AG08396 (cell line): ENCODE data around the gene CLDN6.

ENCODE experiments used
- DNase-seq: peaks from one replicate; pipeline ENCODE4 v3.0.0; 2012; ENCODE audit warnings: low spot score, mixed read lengths

CLDN6 gene

DNA sequence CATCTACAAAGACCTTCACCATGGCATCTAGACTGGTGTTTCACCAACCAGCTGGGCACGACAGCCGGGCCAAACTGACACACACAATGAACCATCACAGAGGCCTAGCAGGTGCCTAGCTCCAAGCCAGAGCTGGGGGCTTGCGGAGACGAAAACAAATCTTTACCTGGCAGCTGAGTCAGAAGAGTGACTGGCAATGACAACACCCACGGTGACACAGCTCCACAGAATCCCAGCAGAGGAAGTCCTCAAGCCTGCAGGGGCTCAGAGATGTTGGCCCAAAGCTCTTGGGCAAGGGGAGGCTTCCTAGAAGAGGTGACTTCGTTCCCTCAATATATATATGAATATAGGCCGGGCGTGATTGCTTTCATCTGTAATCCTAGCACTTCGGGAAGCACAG is 33.5 kb upstream of the CLDN6 start:
- no peak for DNase-seq

DNA sequence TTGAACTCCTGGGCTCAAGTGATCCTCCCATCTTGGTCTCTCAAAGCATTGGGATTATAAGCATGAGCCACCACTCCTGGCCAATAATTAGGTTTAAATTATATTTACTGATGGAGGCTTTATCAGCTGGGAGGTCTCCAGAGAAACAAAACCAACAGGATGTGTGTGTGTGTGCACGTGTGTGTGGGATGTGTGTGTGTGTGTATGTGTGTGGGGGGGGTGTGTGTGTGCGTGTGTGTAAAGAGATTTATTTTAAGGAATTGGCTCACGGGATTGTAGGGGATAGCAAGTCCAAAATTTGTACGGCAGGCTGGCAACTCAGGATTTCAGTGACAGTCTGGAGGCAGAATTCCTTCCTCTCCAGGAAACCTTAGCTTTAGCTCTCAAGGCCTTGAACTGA is 33.0 kb upstream of the CLDN6 start:
- DNase-seq = no peak

DNA sequence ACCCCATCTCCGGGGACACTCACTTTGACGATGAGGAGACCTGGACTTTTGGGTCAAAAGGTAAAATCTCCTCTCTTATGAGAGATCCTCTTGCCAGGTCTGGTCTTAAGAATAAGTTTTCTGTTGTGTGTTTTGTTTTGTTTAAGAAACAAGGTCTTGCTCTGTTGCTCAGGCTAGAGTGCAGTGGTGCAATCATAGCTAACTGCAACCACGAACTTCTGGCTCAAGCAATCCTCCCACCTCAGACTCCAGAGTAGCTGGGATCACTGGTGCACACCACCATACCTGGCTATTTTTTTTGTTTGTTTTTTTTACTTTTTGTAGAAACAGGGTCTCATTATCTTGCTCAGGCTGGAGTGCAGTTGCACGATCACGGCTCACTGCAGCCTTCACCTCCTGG is 32.5 kb upstream of the CLDN6 start:
- DNase-seq = no peak

DNA sequence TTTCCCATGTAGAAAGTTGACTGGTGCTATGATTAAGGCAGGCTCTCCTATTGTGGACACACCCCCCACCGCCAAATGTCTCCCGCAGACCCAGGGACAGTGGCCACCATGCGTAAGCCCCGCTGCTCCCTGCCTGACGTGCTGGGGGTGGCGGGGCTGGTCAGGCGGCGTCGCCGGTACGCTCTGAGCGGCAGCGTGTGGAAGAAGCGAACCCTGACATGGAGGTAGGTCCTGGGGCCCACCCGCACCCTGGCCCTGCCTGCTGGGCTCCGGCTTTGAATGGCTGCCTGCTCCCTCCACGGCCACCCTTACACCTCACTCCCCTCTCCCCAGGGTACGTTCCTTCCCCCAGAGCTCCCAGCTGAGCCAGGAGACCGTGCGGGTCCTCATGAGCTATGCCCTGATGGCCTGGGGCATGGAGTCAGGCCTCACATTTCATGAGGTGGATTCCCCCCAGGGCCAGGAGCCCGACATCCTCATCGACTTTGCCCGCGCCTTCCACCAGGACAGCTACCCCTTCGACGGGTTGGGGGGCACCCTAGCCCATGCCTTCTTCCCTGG is 32.0 kb upstream of the CLDN6 start:
- DNase-seq = no peak

DNA sequence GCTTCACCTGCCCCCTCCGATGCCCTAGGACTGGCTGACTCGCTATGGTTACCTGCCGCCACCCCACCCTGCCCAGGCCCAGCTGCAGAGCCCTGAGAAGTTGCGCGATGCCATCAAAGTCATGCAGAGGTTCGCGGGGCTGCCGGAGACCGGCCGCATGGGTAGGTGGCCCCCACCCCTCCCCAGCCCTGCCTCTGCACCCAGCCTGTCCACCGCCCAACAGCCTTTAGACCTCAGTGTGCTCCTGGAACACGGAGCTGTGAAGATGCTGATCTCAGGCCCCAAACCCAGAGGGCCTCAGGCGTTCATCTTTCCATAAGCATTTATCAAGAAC is 29.4 kb upstream of the CLDN6 start:
- DNase-seq = no peak

DNA sequence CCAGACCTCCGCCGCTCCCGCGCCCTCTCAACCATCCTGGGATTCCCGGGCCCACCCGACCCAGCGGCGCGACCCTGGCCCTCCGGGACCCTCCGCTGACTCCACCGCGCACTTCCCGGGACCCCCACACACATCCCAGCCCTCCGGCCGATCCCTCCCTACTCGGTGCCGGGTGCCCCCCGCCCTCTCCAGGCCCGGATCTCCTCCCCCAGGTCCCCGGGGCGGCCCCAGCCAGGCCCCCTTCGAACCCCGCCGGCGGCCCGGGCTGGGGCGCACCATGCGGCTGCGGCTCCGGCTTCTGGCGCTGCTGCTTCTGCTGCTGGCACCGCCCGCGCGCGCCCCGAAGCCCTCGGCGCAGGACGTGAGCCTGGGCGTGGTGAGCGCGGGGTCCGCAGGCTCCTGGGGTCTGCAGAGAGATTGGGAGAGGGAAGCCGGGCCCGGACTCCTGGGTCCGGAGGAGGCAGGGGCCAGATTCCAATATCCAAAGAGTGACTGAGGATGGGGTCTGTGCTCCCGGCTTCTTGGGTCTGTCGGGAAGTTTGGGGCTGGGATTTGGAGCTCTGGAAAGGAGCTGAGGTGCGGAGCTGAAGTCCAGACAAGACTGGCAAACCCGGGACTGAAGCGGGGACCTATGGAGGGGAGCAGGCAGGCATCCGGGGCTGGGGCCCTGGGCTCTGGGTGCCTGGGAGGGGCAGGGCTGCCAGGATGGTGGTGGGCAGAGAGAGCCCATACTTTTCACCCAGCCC is 28.8 kb upstream of the CLDN6 start:
- no peak for DNase-seq

DNA sequence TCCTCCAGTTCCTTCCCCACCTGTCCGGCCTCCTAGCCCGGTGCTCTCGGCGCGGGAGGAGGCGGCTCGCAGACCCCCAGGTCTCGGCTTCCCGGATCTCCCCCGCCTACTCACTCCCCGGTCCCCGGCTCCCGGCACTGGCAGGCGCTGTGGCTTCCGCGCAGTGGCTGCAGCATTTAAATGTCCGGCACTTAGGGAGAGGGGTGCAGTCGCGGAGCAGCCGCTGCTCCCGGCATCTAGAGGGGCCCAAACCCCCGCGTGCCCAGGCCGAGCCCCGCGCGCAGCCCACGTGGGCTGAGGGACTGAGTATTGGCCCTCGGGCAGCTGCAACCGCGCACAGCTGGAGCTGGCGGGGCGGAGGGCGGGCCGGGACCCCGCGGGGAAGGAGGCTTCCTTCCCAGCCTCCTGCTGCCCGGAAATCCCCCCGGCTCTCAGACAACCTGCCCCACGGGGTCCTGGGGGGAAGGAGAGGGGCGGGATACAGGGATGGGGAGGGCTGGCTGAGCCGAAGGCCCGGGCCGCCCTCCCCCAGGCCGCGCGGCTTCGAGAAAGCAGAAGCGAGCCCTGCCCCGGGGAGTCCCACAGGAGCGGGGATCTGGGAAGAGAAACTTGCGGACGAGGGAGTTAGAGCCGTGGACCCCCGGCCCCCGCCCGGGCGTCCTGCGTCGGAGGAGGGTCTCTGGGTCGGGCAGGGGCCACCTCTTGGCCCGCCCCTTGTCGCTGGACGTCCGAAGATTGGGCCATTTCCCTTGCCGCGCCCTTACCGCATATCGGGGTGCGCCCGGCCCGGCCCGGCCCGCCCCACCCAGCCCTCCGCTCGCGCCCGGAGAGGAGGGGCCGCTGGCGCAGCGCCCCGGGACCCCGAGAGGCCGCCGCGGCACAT is 28.0 kb upstream of the CLDN6 start, which contains the start of gene MMP25:
Gene MMP25 (plus strand): TSS at position 804 of the 883 bp plus-strand sequence. CDS start 357 bp downstream, outside the sequence.
- no peak for DNase-seq

DNA sequence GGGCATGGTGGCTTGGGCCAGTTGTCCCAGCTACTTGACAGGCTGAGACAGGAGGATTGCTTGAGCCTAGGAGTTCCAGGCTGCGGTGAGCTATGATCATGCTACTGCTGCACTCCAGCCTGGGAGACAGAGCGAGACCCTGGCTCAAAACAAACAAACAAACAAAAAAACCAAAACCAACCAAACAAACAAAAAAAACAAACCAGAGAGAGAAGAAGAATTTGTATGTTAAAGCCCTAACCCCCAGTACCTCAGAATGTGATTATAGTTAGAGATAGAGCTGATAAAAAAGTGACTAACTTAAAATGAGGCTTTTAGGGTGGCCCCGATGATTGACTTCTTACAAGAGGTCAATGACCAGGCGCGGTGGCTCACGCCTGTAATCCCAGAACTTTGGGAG is 26.7 kb upstream of the CLDN6 start:
- no peak for DNase-seq

DNA sequence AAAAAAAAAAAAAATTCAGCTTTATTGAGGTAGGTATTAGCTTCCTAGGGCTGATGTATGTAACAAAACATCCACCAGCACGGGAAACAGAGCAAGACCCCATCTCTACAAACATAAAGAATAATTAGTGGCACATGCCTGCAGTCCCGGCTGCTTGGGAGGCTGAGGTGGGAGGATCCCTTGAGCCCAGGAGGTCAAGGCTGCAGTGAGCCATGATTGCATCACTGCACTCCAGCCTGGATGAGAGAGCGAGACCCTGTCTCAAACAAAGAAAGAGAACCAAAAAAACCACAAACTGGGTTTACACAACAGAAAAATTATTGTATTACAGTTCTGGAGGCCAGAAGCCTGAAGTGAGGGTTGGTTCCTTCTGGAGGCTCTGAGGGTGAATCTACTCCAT is 24.4 kb upstream of the CLDN6 start:
- DNase-seq = no peak

DNA sequence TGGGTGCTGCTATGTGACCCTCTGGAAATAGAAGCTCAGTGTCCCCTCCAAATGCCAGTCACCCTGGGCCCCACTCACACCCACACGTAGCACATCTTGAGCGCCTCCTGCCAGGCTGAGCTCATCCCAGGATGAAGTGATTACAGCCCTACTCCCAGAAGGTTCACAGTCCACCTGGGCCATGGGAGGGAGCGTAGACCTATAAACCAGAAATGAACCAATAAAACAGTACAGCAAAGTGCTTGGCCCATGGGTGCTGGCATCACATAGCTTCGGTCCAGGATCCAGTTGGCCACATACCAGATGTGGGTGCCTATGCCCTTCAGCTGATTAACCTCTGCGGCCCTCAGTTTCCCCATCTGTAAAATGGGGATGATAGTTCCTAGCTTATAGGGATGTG is 20.9 kb upstream of the CLDN6 start:
- DNase-seq = no peak

DNA sequence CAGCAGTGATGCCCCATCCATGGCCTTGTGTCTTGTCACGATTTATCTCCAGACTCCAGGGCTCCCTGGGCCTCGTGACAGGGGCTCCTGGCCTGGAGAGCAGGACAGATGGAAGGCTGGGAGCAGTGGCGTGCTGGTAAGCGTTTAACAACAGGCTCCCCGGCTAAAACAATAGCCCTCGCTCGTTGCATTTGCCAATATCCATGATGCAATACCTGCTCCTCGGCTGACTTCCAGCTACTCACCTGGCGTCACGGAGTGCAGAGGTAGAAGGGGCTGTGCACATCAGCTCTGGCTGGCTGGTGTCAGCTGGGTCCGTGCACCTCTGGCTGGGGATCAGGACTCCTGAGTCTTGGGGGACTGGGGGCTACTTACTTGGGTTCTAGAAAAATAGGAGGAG is 20.3 kb upstream of the CLDN6 start:
- no peak for DNase-seq

DNA sequence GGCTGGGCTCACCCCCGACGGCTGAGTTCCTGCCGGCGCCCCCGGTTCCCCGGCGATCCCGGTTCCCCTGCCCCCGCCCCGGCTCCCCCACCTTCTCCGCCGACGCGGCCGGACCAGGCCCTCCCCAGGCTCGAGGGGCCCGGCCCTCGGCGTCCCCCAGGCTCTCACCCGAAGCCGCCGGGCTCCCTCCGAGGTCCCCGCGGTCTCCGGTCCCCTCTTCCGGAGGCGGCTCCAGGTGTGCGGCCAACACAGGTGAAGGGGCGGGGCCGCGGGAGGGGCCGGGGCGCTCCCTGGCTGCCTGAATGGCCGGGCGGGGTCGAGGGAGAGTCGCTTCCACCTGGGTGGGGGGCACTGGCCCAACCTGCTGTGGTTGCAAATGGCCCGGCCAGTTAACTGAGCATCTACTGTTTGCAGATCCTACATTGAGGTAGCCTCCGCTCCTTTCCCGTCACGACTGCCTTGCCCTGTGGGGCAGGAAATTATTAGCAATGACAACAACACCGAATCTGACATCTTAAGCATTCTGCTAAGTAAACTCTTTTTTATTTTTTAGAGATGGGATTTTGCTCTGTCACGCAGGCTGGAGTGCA is 18.8 kb upstream of the CLDN6 start, which contains the start of gene BICDL2:
Gene BICDL2 (minus strand): TSS at position 219 of the 590 bp plus-strand sequence. CDS start 1,448 bp downstream, outside the sequence.
- DNase-seq = no peak

DNA sequence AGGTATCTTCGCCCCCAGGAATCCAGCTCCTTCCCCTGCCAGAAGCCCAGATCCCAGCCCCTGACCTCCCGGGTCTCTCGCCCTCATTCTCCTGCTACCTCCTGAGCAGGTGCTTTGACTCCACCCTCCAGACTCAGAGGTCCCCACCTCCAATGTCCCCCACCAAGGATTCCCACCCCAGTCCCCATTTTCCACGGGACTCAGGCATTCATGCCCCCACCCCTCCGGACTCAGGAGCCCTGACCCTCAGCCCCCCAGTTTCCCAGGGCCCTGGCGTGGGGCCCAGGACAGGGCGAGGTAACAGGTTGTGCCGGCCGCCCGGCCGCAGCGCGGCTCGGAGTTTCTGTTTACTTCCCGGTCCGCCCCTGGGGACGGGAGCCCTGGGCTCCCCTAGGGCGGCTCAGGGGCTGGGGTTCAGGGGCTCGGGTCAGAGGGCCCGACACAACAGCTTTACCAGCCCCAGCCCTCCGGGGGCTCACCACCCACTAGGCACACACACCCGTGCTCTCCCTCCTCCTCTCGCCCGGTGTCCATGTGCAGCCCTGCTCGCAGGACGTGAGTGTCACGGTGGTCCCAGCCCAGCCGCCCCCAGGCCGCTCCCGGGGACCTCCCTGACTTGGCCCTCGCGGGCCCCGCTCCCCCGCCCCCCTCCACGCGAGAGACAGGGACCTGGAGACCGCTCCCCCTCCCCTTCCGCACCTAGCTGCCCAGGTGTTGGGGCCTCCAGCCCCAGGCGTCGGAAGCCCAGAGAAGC is 18.2 kb upstream of the CLDN6 start:
- no peak for DNase-seq

DNA sequence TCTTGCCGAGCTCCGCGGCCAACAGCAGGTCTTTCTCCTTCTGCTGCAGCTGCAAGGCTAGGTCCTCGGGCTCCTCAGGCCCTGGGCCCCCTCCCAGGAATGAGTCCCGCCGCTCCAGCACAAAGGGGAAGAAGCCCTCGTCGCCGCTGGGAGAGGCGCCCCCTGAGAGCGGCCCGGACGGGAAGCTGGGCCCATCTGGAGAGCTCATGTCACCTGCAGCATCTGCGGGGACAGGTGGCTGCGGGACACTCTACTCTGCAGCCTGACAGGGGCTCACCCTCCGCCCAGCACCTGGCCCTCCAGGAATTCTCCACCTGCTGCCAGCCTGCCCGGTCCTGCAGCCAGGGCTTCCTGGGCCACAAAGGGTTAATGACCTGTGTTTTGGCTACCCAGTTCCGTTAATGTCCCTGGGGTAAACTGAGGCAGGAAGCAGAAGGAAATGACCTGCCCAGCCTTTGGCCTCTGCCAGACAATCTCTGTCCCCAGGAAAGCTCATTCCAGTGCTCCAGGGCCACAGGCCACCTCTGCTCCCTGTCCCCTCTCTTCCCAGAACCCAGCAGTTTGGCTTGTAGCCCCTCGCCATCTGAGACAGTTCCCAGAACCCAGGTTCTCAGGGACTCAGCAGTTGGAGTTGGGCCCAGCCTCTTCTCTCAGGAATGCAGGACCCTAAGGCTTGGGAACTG is 17.4 kb upstream of the CLDN6 start:
- no peak for DNase-seq

DNA sequence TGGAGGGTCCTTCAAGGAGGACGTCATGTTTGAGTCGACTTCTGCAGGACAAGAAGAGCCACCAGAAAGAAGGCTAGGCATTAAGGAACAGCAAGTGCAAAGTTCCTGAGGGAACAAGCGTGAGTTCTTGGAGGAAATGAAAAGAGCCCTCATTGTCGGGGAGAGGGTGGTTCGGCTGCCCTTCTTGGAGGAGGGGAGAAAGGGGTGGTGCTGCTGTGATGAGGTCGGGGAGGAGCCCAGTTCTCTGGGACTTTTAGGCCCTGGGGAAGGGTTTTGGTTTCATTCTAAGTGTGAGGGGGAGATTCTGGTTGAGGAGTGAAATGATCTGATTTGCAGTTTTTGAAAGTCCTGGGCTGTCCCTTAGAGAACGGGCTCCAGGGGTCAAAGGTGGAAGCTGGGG is 14.6 kb upstream of the CLDN6 start:
- DNase-seq = no peak

DNA sequence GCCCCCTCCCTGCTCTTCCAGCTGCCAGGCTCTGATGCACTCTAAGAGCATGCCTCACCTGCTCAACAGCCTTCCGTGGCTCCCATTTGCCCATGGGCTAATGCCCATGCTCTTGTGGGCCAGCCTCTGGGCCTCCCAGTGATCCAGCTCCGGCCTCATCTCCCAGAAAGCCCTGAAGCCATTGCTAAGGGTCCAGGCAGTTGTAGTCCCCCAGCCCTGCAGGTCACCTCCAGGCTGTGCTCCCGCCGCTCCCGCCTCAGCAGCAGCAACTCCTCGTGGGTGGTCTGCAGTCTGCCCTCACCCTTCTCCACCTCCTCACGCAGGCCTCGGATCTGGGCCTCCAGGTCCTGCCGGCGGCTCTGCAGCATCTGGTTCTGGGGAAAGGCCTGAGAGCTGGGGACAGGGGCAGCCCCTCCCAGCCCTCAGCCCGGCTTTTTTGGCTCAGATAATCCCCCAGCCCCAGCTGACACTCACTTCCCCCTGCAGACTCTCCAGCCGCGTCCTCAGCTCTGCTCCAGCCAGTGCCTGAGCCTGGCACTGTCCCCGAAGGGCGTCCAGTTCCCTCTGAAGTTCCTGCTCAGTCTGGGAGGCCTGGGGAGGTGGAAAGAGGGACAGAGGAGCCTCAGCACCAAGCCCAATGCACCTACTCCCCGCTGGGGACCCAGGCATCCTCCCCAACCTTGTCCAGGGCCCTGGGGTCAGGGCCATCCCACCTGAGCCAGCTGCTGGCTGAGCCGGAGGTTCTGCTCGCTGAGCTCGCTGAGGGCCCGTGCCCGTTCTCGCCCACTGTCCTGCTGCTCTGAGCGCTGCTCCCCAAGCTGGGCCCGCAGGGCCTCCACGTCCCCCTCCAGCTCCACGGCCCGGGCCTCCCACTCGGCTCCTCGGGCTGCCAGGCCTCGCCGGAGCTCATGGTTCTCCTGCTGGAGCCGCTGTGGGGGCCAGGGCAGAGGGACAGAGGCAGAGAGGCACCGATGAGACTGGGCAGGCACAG is 12.5 kb upstream of the CLDN6 start:
- no peak for DNase-seq

DNA sequence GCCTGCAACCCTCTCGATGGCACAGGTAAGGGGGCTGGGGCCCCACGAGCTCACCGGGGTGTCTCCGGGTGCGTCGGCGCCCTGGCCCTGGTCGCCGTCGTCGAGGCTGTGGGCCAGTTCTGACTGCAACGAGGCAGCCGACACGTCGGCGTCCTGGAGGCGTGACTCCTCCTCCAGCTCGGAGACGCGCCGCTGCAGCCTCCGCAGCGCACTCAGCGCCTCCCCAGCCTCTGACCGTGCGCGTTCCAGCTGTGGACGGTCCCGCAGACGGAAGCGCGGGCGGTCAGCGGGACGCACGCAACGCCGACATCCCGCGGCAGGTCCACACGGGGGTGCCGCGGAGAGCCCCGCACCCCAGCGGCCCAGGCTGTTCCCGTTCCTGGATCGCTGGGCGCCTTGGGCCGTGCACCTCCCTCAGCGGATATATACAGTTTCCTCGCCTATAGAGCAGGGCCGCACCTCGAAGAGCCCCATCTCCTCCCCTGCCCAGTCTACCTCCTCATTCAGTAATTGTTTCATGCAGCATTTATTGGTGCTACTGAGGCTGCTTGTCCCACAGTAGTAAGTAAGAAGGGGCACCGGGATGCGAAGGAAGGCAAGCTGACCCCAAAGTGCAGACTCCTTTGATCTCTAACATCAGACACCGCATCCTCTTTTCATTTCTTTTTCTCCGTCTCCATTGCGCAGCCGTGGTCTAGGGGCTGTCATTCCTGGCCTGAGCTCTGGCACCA is 11.7 kb upstream of the CLDN6 start:
- peak; percentile 73 for DNase-seq

DNA sequence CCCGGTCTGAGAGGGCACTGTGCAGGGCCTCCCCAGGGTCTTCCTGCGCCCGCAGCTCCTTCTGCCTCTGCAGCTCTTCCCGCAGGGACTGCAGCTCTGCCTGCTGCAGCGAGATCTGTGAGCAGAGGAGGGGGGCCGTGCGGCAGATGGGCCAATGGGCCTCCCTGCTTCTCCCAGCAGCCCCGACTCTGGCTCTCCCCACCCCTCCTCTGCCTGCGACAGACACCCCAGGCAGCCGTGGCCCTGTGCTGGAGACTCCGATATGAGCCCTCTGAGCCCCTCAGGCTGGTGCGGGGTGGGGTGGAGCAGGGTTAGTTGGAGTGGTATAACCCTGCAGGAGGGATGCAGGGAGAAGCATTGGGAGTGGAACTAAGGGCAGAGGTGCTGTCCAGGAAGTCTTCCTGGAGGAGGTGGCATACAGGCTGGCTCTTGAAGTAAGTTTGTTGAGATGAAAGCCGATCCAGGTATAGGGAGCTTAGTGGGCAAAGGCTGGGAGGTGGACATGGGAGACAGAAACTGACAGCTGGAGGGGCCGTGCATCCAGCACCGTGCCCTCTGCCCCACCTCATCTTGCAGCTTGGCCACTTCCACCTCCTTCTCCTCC is 10.8 kb upstream of the CLDN6 start:
- no peak for DNase-seq
